Neural cell (in vitro differentiated cells): ENCODE results near the gene CEP192. TPM values are rescaled to one million over a fixed set of nuclear protein-coding genes. Genes with fewer than 3 reads are reported as not detected.

Experiments used
- H2AFZ ChIP-seq: fragments of 200-600, 300-800 bp; sonication (generic), shearing (Covaris generic); 2 replicates; pipeline ENCODE4 v1.6.0; 2014; ENCODE audit warnings: low read depth, mild to moderate bottlenecking, antibody characterized with exemption, low read length, moderate library complexity
- H3F3A ChIP-seq: fragments of 200-600 bp; shearing (Covaris generic); 2 replicates; pipeline ENCODE4 v1.6.1; 2016; ENCODE audit warnings: mild to moderate bottlenecking, moderate library complexity, mixed read lengths, antibody characterized with exemption, low read length; ENCODE audit not compliant: insufficient read depth, poor library complexity, severe bottlenecking
- H3K27ac ChIP-seq: fragments of 200-600, 300-800 bp; sonication (generic), shearing (Covaris generic); 2 replicates; pipeline ENCODE4 v1.5.1; 2014; ENCODE audit warnings: mild to moderate bottlenecking, low read length, moderate library complexity
- H3K27me3 ChIP-seq: fragments of 300-800, 200-600 bp; sonication (generic), shearing (Covaris generic); 2 replicates; pipeline ENCODE4 v1.6.0; 2014; ENCODE audit warnings: mild to moderate bottlenecking, low read depth, low read length, moderate library complexity; ENCODE audit not compliant: insufficient read depth
- H3K36me3 ChIP-seq: fragments of 300-800, 200-600 bp; sonication (generic), shearing (Covaris generic); 2 replicates; pipeline ENCODE4 v1.5.1; 2014; ENCODE audit warnings: mild to moderate bottlenecking, antibody characterized with exemption, low read length, moderate library complexity; ENCODE audit not compliant: insufficient read depth
- H3K4me2 ChIP-seq: fragments of 300-800, 200-600 bp; sonication (generic), shearing (Covaris generic); 2 replicates; pipeline ENCODE4 v1.6.0; 2014; ENCODE audit warnings: mild to moderate bottlenecking, low read length
- H3K4me3 ChIP-seq: fragments of 300-800, 200-600 bp; sonication (generic), shearing (Covaris generic); 2 replicates; pipeline ENCODE4 v1.5.1; 2014; ENCODE audit warnings: mild to moderate bottlenecking, low read length, moderate library complexity
- H3K79me2 ChIP-seq: fragments of 200-600 bp; shearing (Covaris generic); replicated peaks from 2 replicates; pipeline ENCODE4 v1.6.0; 2014; ENCODE audit warnings: mild to moderate bottlenecking, low read length, moderate library complexity; ENCODE audit not compliant: insufficient read depth
- H3K9ac ChIP-seq: fragments of 300-800, 200-600 bp; sonication (generic), shearing (Covaris generic); 2 replicates; pipeline ENCODE4 v1.6.1; 2016; ENCODE audit warnings: mild to moderate bottlenecking, low read length, mixed read lengths
- H3K9me2 ChIP-seq: fragments of 200-600 bp; shearing (Covaris generic); 2 replicates; pipeline ENCODE4 v1.6.1; 2016; ENCODE audit warnings: mild to moderate bottlenecking, low read length, mixed read lengths; ENCODE audit not compliant: insufficient read depth
- H3K9me3 ChIP-seq: fragments of 200-600, 300-800 bp; sonication (generic), shearing (Covaris generic); 2 replicates; pipeline ENCODE4 v1.6.1; 2016; ENCODE audit warnings: mild to moderate bottlenecking, mixed run types, low read length, moderate library complexity, mixed read lengths
- H4K20me1 ChIP-seq: fragments of 200-600 bp; shearing (Covaris generic); 2 replicates; pipeline ENCODE4 v1.6.1; 2016; ENCODE audit warnings: mild to moderate bottlenecking, mixed run types; ENCODE audit not compliant: insufficient read depth
- EP300 ChIP-seq: fragments of 450-650 bp; conservative IDR thresholded peaks from 2 replicates; pipeline ENCODE4 v1.6.1; 2014; ENCODE audit warnings: antibody characterized with exemption, mild to moderate bottlenecking, moderate library complexity; ENCODE audit not compliant: poor library complexity, severe bottlenecking
- EZH2 ChIP-seq: fragments of 200-600, 300-800 bp; shearing (Covaris generic), sonication (generic); IDR thresholded peaks from 2 replicates; pipeline ENCODE4 v1.6.1; 2014; ENCODE audit warnings: antibody characterized with exemption, low read length, borderline replicate concordance, mild to moderate bottlenecking; ENCODE audit not compliant: insufficient read depth, poor library complexity, severe bottlenecking
- MXI1 ChIP-seq: fragments of 450-650 bp; conservative IDR thresholded peaks from 2 replicates; pipeline ENCODE4 v1.6.1; 2014; ENCODE audit warnings: antibody characterized with exemption, mild to moderate bottlenecking; ENCODE audit not compliant: poor library complexity, severe bottlenecking
- POLR2AphosphoS5 ChIP-seq: IDR thresholded peaks from 2 replicates; pipeline ENCODE4 v1.6.1; 2012
- RAD21 ChIP-seq: fragments of 450-650 bp; conservative IDR thresholded peaks from 2 replicates; pipeline ENCODE4 v1.6.1; 2014; ENCODE audit warnings: antibody characterized with exemption, mild to moderate bottlenecking, moderate library complexity
- SMC3 ChIP-seq: fragments of 450-650 bp; conservative IDR thresholded peaks from 2 replicates; pipeline ENCODE4 v1.6.1; 2014; ENCODE audit warnings: antibody characterized with exemption, mild to moderate bottlenecking, moderate library complexity; ENCODE audit not compliant: poor library complexity
- TAF1 ChIP-seq: IDR thresholded peaks from 2 replicates; pipeline ENCODE4 v1.6.1; 2012; ENCODE audit warnings: low read depth
- polyA plus RNA-seq: library from polyadenylated mRNA; depleted of rRNA; stranded (reverse); fragments of >200 nt; gene quantifications from 2 replicates; pipeline ENCODE4 v1.2.3, GENCODE V29; 2014
- TF ChIP-seq, protein P1 (sequence below): fragments of 450-650 bp; IDR thresholded peaks from 2 replicates; pipeline ENCODE4 v1.5.1; 2014; ENCODE audit warnings: antibody characterized with exemption, mild to moderate bottlenecking, moderate library complexity; ENCODE audit not compliant: poor library complexity, severe bottlenecking
- TF ChIP-seq, protein P2 (sequence below): IDR thresholded peaks from 2 replicates; pipeline ENCODE4 v1.6.1; 2012; ENCODE audit warnings: borderline replicate concordance

The CEP192 gene
- polyA plus RNA-seq, 1 donor from 2014 or later = 28.1 TPM

DNA sequence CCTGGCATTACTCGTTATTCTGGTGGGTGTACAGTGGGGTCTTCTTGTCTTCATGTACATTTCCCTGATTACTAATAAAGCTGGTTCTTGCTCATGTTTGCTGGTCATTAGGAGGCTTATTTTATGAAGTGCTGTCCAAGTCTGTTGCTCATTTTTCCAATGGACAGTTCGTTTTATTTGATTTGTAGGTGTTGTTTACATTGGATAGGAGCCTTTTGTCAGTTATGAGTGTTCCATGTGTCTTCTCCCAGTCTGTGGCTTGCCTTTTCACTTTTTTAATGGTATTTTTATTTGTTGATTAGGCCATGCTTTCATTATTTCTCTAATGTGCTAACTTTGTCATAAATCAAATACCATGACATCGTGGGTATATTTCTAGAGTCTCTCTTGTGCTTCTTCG lies 51.9 kb downstream of the CEP192 start:
- Histone ChIP-seq H2AFZ (no peak overlapping the region), H3K27ac (no peak overlapping the region), H3K9me3 (no peaks in the 10 kb centered on the region), H3F3A (no peaks in the 10 kb centered on the region), H3K4me2 (no peak overlapping the region), H3K27me3 (no peaks in the 10 kb centered on the region), H4K20me1 (no peaks in the 10 kb centered on the region), H3K9me2 (no peaks in the 10 kb centered on the region), H3K4me3 (no peak overlapping the region), H3K9ac (no peak overlapping the region), H3K36me3 (peaks cover 4% of the 10 kb centered on the region), H3K79me2 (no peaks in the 10 kb centered on the region)
- TF ChIP-seq EP300 (no peak), EZH2 (no peak), TAF1 (no peak), MXI1 (no peak), POLR2AphosphoS5 (no peak), SMC3 (no peak), RAD21 (no peak)
- TF ChIP-seq, protein P1, sequence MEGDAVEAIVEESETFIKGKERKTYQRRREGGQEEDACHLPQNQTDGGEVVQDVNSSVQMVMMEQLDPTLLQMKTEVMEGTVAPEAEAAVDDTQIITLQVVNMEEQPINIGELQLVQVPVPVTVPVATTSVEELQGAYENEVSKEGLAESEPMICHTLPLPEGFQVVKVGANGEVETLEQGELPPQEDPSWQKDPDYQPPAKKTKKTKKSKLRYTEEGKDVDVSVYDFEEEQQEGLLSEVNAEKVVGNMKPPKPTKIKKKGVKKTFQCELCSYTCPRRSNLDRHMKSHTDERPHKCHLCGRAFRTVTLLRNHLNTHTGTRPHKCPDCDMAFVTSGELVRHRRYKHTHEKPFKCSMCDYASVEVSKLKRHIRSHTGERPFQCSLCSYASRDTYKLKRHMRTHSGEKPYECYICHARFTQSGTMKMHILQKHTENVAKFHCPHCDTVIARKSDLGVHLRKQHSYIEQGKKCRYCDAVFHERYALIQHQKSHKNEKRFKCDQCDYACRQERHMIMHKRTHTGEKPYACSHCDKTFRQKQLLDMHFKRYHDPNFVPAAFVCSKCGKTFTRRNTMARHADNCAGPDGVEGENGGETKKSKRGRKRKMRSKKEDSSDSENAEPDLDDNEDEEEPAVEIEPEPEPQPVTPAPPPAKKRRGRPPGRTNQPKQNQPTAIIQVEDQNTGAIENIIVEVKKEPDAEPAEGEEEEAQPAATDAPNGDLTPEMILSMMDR = no peak
- TF ChIP-seq, protein P2, sequence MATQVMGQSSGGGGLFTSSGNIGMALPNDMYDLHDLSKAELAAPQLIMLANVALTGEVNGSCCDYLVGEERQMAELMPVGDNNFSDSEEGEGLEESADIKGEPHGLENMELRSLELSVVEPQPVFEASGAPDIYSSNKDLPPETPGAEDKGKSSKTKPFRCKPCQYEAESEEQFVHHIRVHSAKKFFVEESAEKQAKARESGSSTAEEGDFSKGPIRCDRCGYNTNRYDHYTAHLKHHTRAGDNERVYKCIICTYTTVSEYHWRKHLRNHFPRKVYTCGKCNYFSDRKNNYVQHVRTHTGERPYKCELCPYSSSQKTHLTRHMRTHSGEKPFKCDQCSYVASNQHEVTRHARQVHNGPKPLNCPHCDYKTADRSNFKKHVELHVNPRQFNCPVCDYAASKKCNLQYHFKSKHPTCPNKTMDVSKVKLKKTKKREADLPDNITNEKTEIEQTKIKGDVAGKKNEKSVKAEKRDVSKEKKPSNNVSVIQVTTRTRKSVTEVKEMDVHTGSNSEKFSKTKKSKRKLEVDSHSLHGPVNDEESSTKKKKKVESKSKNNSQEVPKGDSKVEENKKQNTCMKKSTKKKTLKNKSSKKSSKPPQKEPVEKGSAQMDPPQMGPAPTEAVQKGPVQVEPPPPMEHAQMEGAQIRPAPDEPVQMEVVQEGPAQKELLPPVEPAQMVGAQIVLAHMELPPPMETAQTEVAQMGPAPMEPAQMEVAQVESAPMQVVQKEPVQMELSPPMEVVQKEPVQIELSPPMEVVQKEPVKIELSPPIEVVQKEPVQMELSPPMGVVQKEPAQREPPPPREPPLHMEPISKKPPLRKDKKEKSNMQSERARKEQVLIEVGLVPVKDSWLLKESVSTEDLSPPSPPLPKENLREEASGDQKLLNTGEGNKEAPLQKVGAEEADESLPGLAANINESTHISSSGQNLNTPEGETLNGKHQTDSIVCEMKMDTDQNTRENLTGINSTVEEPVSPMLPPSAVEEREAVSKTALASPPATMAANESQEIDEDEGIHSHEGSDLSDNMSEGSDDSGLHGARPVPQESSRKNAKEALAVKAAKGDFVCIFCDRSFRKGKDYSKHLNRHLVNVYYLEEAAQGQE = no peak

DNA sequence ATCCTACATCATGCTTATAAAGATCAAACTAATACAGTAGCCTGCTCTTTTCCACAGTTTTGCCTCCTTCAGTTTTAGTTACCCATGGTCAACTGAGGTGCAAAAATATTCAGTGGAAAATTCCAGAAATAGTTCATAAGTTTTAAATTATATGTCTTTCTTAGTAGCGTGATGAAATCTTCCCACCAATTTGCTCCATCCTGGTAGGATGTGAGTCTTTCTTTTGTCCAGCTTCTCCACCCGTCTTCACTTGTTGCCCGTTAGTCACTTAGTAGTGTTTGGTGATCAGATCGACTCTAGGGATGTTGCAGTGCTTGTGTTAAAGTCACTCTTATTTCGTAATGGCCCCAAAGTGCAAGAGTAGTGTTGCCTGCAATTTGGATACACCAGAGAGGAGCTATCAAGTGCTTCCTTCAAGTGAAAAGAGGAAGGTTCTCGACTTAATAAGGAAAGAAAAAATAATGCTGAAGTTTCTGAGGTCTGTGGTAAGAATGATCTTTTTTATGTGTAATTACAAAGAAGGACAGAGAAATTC lies 57.0 kb downstream of the CEP192 start:
- no peaks in the 10 kb centered on the region for H3K9me3 ChIP-seq
- H3K79me2 ChIP-seq = no peaks in the 10 kb centered on the region
- no peaks in the 10 kb centered on the region for H3K9me2 ChIP-seq
- no peak overlapping the region for H3K9ac ChIP-seq
- no peak for TF ChIP-seq RAD21
- TF ChIP-seq EP300 = no peak
- no peak for TF ChIP-seq POLR2AphosphoS5
- TF ChIP-seq, protein P2 = no peak
- no peak for TF ChIP-seq SMC3
- TF ChIP-seq TAF1 = no peak
- TF ChIP-seq, protein P1 = no peak
- H3K27ac ChIP-seq = no peak overlapping the region
- no peaks in the 10 kb centered on the region for H3K36me3 ChIP-seq
- no peak overlapping the region for H3K4me3 ChIP-seq
- no peaks in the 10 kb centered on the region for H3F3A ChIP-seq
- H4K20me1 ChIP-seq = no peaks in the 10 kb centered on the region
- no peak overlapping the region for H2AFZ ChIP-seq
- no peaks in the 10 kb centered on the region for H3K27me3 ChIP-seq
- no peak overlapping the region for H3K4me2 ChIP-seq
